K562 (cell line): ENCODE data around the gene YBX1. TPM values are rescaled to one million over a fixed set of nuclear protein-coding genes. Genes with fewer than 3 reads are reported as not detected.
A peak's percentile ranks its signal among the peaks of the same experiment; 100 is the strongest.

Experiments used
- ARID2 ChIP-seq: fragments of 450-650 bp; IDR thresholded peaks from 2 replicates; pipeline ENCODE4 v1.6.1; 2017; ENCODE audit warnings: antibody characterized with exemption, mild to moderate bottlenecking
- ATF1 ChIP-seq, 2 experiments: fragments of 450-650 bp in 1 of 2; IDR thresholded peaks; 2 replicates each; pipeline ENCODE4 v1.6.1; 2016; ENCODE audit warnings: missing compliant biosample characterization in 1 of 2, missing genetic modification characterization in 1 of 2
- ELK1 ChIP-seq: sonication (generic); formaldehyde crosslinking; IDR thresholded peaks from 2 replicates; pipeline ENCODE4 v1.8.1; 2022; ENCODE audit warnings: missing genetic modification reagents
- FOXA3 ChIP-seq, 2 experiments: fragments of 450-650 bp in 1 of 2; sonication (generic) in 1 of 2; formaldehyde crosslinking; IDR thresholded peaks in 1 of 2; conservative IDR thresholded peaks in 1 of 2; 2 replicates each; pipeline versions ENCODE4 v1.4.0 to v1.8.0; 2020 to 2022; ENCODE audit warnings: mild to moderate bottlenecking in 2 of 2, missing genetic modification reagents in 1 of 2
- FOXK1 ChIP-seq: sonication (generic); formaldehyde crosslinking; IDR thresholded peaks from 2 replicates; pipeline ENCODE4 v1.8.0; 2022; ENCODE audit warnings: missing genetic modification reagents, mild to moderate bottlenecking, borderline replicate concordance
- IRF9 ChIP-seq: fragments of 450-650 bp; IDR thresholded peaks from 2 replicates; pipeline ENCODE4 v1.6.1; 2016; ENCODE audit warnings: missing biosample characterization, missing genetic modification characterization
- KDM1A ChIP-seq, 2 experiments: fragments of 450-650 bp; IDR thresholded peaks; 2 replicates each; pipeline ENCODE4 v1.6.1; 2016; ENCODE audit warnings: mild to moderate bottlenecking in 2 of 2
- NBN ChIP-seq: fragments of 450-650 bp; IDR thresholded peaks from 2 replicates; pipeline ENCODE4 v1.6.1; 2016; ENCODE audit warnings: low read depth, mild to moderate bottlenecking
- RCOR1 ChIP-seq, 2 experiments: IDR thresholded peaks; 2 replicates each; pipeline ENCODE4 v1.6.1; 2012; ENCODE audit warnings: low read depth in 2 of 2, low read length in 2 of 2, borderline replicate concordance in 1 of 2, improper control_type of control experiment in 1 of 2
- SAFB ChIP-seq: fragments of 200-400 bp; formaldehyde crosslinking; IDR thresholded peaks from 2 replicates; pipeline ENCODE4 v1.6.1; 2017; ENCODE audit warnings: low read depth, low read length, borderline replicate concordance
- SETDB1 ChIP-seq: IDR thresholded peaks from one replicate; pipeline ENCODE4 v1.6.1; 2012; ENCODE audit warnings: low read length, control low read depth, inconsistent platforms
- SREBF2 ChIP-seq: sonication (generic); formaldehyde crosslinking; IDR thresholded peaks from 2 replicates; pipeline ENCODE4 v1.4.0; 2020; ENCODE audit warnings: mild to moderate bottlenecking, missing genetic modification reagents
- U2AF1 ChIP-seq: fragments of 200-400 bp; formaldehyde crosslinking; optimal IDR thresholded peaks from 2 replicates; pipeline ENCODE3; 2017; ENCODE audit warnings: mild to moderate bottlenecking, low read depth, low read length, moderate library complexity
- ZBTB40 ChIP-seq, 2 experiments: fragments of 450-650 bp in 1 of 2; sonication (generic) in 1 of 2; formaldehyde crosslinking in 1 of 2; IDR thresholded peaks; 2 replicates each; pipeline versions ENCODE4 v1.7.1 to v1.9.0; 2016 to 2022; ENCODE audit warnings: inconsistent platforms in 1 of 2, mild to moderate bottlenecking in 1 of 2, missing genetic modification reagents in 1 of 2
- ZNF3 ChIP-seq: fragments of 250-450 bp; sonication (Bioruptor Pico); IDR thresholded peaks from 2 replicates; pipeline ENCODE4 v1.5.0; 2021; ENCODE audit warnings: mild to moderate bottlenecking, moderate library complexity
- ZNF347 ChIP-seq: fragments of 450-650 bp; formaldehyde crosslinking; IDR thresholded peaks from 2 replicates; pipeline ENCODE4 v1.4.0; 2020; ENCODE audit warnings: low read depth, mild to moderate bottlenecking, moderate library complexity
- polyA plus RNA-seq, 8 experiments: library from polyadenylated mRNA; depleted of rRNA in 4 of 8; stranded (reverse) in 5 of 8; unstranded in 3 of 8; fragments of >200 nt; fragmentation: Nextera tagmentation in 2 of 8; fragmentation: Illumina TruSeq in 1 of 8; extraction: Ambion mirVana in 2 of 8; extraction: Trizol in 1 of 8; gene quantifications; 2 replicates each; pipeline versions ENCODE4 v1.2.1 to v1.2.3, GENCODE V29; 2011 to 2014; ENCODE audit warnings: inconsistent platforms in 1 of 8, missing spikeins in 1 of 8
- total RNA-seq, 7 experiments: library from RNA; depleted of rRNA in 6 of 7; stranded (reverse); fragments of >200 nt in 6 of 7; fragmentation: Illumina TruSeq in 2 of 7; extraction: Trizol in 2 of 7; gene quantifications; 2 replicates each; pipeline versions ENCODE4 v1.2.1 to v1.2.3, GENCODE V29; 2011 to 2021; ENCODE audit warnings: low replicate concordance in 1 of 7

YBX1 gene
- total and polyA plus RNA-seq, 9 of the 15 experiments (the other 6 are each of a cell fraction or from before 2014, with no cell fraction given), result 363 to 1,955 (median 1,216) TPM

- TF ChIP-seq SAFB, result no peak
- peak; percentile 46 for TF ChIP-seq U2AF1
- no peak for TF ChIP-seq ARID2
- no peak for TF ChIP-seq KDM1A (IDR thresholded peaks at IDR 0.05)
- TF ChIP-seq ATF1 (CRISPR knock-in tag; IDR thresholded peaks at IDR 0.05), result no peak; the same call in 1 of the 2 replicates
- TF ChIP-seq ATF1 (tag; IDR thresholded peaks at IDR 0.05), result peak; percentile 79
- TF ChIP-seq FOXA3 (CRISPR knock-in tag; conservative IDR thresholded peaks at IDR 0.05 in 1 of 2, IDR thresholded peaks at IDR 0.05 in 1 of 2), result peak in 1 of 2 experiments; percentile 71; a peak in 2 of 4 replicates
- no peak for TF ChIP-seq SETDB1
- no peak for TF ChIP-seq ZNF3 (CRISPR knock-in tag)
- no peak for TF ChIP-seq IRF9 (tag)
- no peak for TF ChIP-seq NBN
- no peak for TF ChIP-seq SREBF2
- TF ChIP-seq ZBTB40 (IDR thresholded peaks at IDR 0.05), result 0 out of 2 replicates have a peak, but pooled peaks have one; percentile 11
- no peak; the same call in 1 of the 2 replicates for TF ChIP-seq ZBTB40 (CRISPR knock-in tag; IDR thresholded peaks at IDR 0.05)
- no peak for TF ChIP-seq FOXK1 (CRISPR knock-in tag)
- TF ChIP-seq ELK1 (CRISPR knock-in tag), result no peak
- no peak for TF ChIP-seq ZNF347 (CRISPR knock-in tag)
- no peak; a peak in 1 of 4 replicates for TF ChIP-seq RCOR1 (IDR thresholded peaks at IDR 0.05; ENCODE audit: borderline replicate concordance in 1 of 2, low read depth in 2 of 2, low read length in 2 of 2)
Observed at GRCh38 chr1:42682739-42683531, 717 bp downstream of the YBX1 start (continued).
